ENCODE data around the gene CCDC122. TPM values are rescaled to one million over a fixed set of nuclear protein-coding genes. Genes with fewer than 3 reads are reported as not detected.

The CCDC122 gene
- 0.56 and 1.7 TPM in 2 replicates for total RNA-seq

GRCh38 chr13:43878892-43879754 lies at the start of gene CCDC122:
Gene CCDC122 (minus strand): TSS chr13:43879740. CDS start chr13:43869376, 10,364 bp downstream.
- peak; percentile 93 for DNase-seq
- Mint-ChIP-seq H3K4me3 (peak within 1 kb of the TSS; percentile 89), H3K36me3 (ENCODE audit: low read depth) (peaks cover 5% of the 10 kb centered on the region), H3K9me3 (no peaks in the 10 kb centered on the region), H3K27me3 (peaks cover 17% of the 10 kb centered on the region), H3K27ac (peak within 1 kb of the TSS; percentile 90), H3K4me1 (peaks cover 13% of the 10 kb centered on the region)
- intact Hi-C loops (cut with micrococcal nuclease), result loop anchor here (1.0 kb wide), 1 partner anchor 698 kb away; no protein-coding TSS in a partner anchor

- Mint-ChIP-seq H3K9me3 (no peaks in the 10 kb centered on the region), H3K27me3 (peaks cover 8% of the 10 kb centered on the region), H3K27ac (no peak overlapping the region), H3K36me3 (ENCODE audit: low read depth) (no peaks in the 10 kb centered on the region), H3K4me1 (no peaks in the 10 kb centered on the region), H3K4me3 (no peak overlapping the region)
- intact Hi-C loops (cut with micrococcal nuclease), result no loop called here
- DNase-seq, result no peak
Measured at GRCh38 chr13:43924549-43925245, 45.2 kb upstream of the CCDC122 start.

- no peaks in the 10 kb centered on the region for H3K36me3 Mint-ChIP-seq (ENCODE audit: low read depth)
- no peak overlapping the region for H3K4me3 Mint-ChIP-seq
- no peak for DNase-seq
- H3K27ac Mint-ChIP-seq, result no peak overlapping the region
- H3K27me3 Mint-ChIP-seq, result peaks cover 13% of the 10 kb centered on the region
- H3K4me1 Mint-ChIP-seq, result no peaks in the 10 kb centered on the region
- intact Hi-C loops (cut with micrococcal nuclease), result no loop called here
- no peaks in the 10 kb centered on the region for H3K9me3 Mint-ChIP-seq
Measured at GRCh38 chr13:43920965-43921674, 41.6 kb upstream of the CCDC122 start.

DNA sequence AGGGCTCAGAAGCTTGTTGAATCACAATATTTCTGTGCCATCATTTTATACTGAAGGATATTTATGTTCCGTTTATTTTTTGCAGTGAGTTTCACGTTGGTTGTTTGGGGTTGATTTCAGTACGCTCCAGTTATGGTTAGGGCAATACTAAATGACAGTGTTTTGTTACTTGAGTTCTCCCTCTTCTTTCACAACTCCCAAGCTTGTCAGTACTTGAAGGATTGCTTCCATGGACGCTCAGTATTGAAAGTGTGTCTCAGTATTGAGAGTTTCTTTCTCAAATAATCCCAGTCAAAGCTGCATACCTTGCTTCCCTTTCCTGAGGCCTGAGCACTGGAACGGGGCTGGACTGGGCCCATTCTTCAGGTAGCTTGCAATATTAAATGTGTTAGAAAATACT lies 39.1 kb upstream of the CCDC122 start:
- H3K4me1 Mint-ChIP-seq, result no peaks in the 10 kb centered on the region
- H3K9me3 Mint-ChIP-seq, result no peaks in the 10 kb centered on the region
- H3K27me3 Mint-ChIP-seq, result peaks cover 17% of the 10 kb centered on the region
- no peaks in the 10 kb centered on the region for H3K36me3 Mint-ChIP-seq (ENCODE audit: low read depth)
- no peak overlapping the region for H3K27ac Mint-ChIP-seq
- H3K4me3 Mint-ChIP-seq, result no peak overlapping the region
- DNase-seq, result no peak
- intact Hi-C loops (cut with micrococcal nuclease), result no loop called here

GRCh38 chr13:43916828-43917227 lies 37.3 kb upstream of the CCDC122 start:
- Mint-ChIP-seq H3K36me3 (ENCODE audit: low read depth) (no peaks in the 10 kb centered on the region), H3K9me3 (no peaks in the 10 kb centered on the region), H3K27ac (no peak overlapping the region), H3K4me3 (no peak overlapping the region), H3K4me1 (no peaks in the 10 kb centered on the region), H3K27me3 (peaks cover 28% of the 10 kb centered on the region)
- intact Hi-C loops (cut with micrococcal nuclease), result no loop called here
- no peak for DNase-seq

DNA sequence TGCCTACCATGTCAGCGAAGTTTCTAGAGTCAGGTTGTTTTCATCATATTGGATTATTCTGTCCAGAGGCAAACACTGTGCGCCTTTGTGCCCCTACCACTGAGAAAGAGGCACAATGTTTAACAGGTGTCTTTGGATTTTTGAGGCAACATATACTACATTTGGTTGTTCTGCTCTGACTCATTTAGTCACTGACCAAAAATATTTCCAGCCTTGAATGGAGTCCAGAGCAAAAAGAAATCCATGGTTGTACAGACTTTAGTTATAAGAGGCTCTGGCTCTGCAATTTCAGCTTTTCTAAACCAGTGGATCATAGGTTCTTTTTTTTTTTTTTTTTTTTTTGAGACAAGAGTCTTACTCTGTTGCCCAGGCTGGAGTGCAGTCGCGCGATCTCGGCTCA lies 35.9 kb upstream of the CCDC122 start:
- H3K4me3 Mint-ChIP-seq, result no peak overlapping the region
- intact Hi-C loops (cut with micrococcal nuclease), result no loop called here
- no peak for DNase-seq
- no peak overlapping the region for H3K27ac Mint-ChIP-seq
- peaks cover 23% of the 10 kb centered on the region for H3K27me3 Mint-ChIP-seq
- no peaks in the 10 kb centered on the region for H3K4me1 Mint-ChIP-seq
- no peaks in the 10 kb centered on the region for H3K9me3 Mint-ChIP-seq
- H3K36me3 Mint-ChIP-seq (ENCODE audit: low read depth), result no peaks in the 10 kb centered on the region

- Mint-ChIP-seq H3K27me3 (peaks cover 31% of the 10 kb centered on the region), H3K9me3 (no peaks in the 10 kb centered on the region), H3K27ac (no peak overlapping the region), H3K4me1 (no peaks in the 10 kb centered on the region), H3K4me3 (no peak overlapping the region), H3K36me3 (ENCODE audit: low read depth) (no peaks in the 10 kb centered on the region)
- intact Hi-C loops (cut with micrococcal nuclease), result no loop called here
- no peak for DNase-seq
Measured at GRCh38 chr13:43911871-43912270, 32.3 kb upstream of the CCDC122 start.

GRCh38 chr13:43911278-43911677 lies 31.7 kb upstream of the CCDC122 start:
- intact Hi-C loops (cut with micrococcal nuclease), result no loop called here
- no peak for DNase-seq
- Mint-ChIP-seq H3K4me3 (no peak overlapping the region), H3K9me3 (no peaks in the 10 kb centered on the region), H3K27me3 (peaks cover 33% of the 10 kb centered on the region), H3K4me1 (no peaks in the 10 kb centered on the region), H3K36me3 (ENCODE audit: low read depth) (no peaks in the 10 kb centered on the region), H3K27ac (no peak overlapping the region)

GRCh38 chr13:43910856-43911255 lies 31.3 kb upstream of the CCDC122 start:
- no peak overlapping the region for H3K27ac Mint-ChIP-seq
- no peaks in the 10 kb centered on the region for H3K9me3 Mint-ChIP-seq
- intact Hi-C loops (cut with micrococcal nuclease), result no loop called here
- no peaks in the 10 kb centered on the region for H3K4me1 Mint-ChIP-seq
- H3K27me3 Mint-ChIP-seq, result peaks cover 35% of the 10 kb centered on the region
- DNase-seq, result no peak
- H3K4me3 Mint-ChIP-seq, result no peak overlapping the region
- H3K36me3 Mint-ChIP-seq (ENCODE audit: low read depth), result no peaks in the 10 kb centered on the region

GRCh38 chr13:43908156-43909126 lies 28.9 kb upstream of the CCDC122 start:
- Mint-ChIP-seq H3K4me3 (no peak overlapping the region), H3K27ac (no peak overlapping the region), H3K4me1 (no peaks in the 10 kb centered on the region)

GRCh38 chr13:43905435-43906031 lies 26.0 kb upstream of the CCDC122 start:
- H3K27ac Mint-ChIP-seq, result no peak overlapping the region
- no peak overlapping the region for H3K4me3 Mint-ChIP-seq
- DNase-seq, result peak; percentile 80
- H3K27me3 Mint-ChIP-seq, result peaks cover 36% of the 10 kb centered on the region
- H3K9me3 Mint-ChIP-seq, result no peaks in the 10 kb centered on the region
- intact Hi-C loops (cut with micrococcal nuclease), result loop anchor here (1.0 to 10.0 kb wide), 2 partner anchors 566 to 1069 kb away; no protein-coding TSS in a partner anchor
- no peaks in the 10 kb centered on the region for H3K4me1 Mint-ChIP-seq
- H3K36me3 Mint-ChIP-seq (ENCODE audit: low read depth), result no peaks in the 10 kb centered on the region

More at GRCh38 chr13:43908156-43909126, 28.9 kb upstream of the CCDC122 start:
- intact Hi-C loops (cut with micrococcal nuclease), result loop anchor here (1.0 to 10.0 kb wide), 3 partner anchors 142 to 1066 kb away; no protein-coding TSS in a partner anchor
- Mint-ChIP-seq H3K9me3 (no peaks in the 10 kb centered on the region), H3K27me3 (peaks cover 44% of the 10 kb centered on the region), H3K36me3 (ENCODE audit: low read depth) (no peaks in the 10 kb centered on the region)
- DNase-seq, result peak; percentile 57

DNA sequence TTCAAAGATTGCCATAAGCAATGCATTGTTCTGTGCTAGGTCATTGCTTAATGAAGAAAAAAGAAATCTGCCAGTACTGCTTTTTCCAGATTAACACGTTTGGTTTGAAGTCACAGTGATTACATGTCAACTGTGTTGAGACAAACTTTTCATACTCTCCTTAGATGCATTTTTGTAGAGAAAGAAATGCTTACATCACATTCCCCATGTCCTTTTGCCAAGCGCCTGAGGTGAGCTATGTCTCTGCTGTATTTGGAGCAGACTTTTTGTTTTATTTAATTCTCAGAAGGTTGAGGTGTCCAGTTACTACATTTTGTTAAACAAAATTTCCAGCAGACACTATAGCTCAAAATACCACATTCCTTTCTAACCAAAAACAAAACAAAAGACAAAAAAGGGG lies 16.4 kb upstream of the CCDC122 start:
- Mint-ChIP-seq H3K4me3 (no peak overlapping the region), H3K27me3 (peaks cover 11% of the 10 kb centered on the region), H3K27ac (no peak overlapping the region), H3K9me3 (no peaks in the 10 kb centered on the region), H3K36me3 (ENCODE audit: low read depth) (no peaks in the 10 kb centered on the region), H3K4me1 (no peaks in the 10 kb centered on the region)
- DNase-seq, result no peak
- intact Hi-C loops (cut with micrococcal nuclease), result no loop called here
